Esophagus squamous epithelium (tissue), 4 donors: Measurements from ENCODE around the gene CTDP1.
"Not testable (repeated sequence)": the region's sequence is repeated elsewhere in the genome, so short reads cannot be mapped to it uniquely, and the experiment has no call there.

Experiments
- POLR2A ChIP-seq, 4 donors: fragments of 450-650 bp; IDR thresholded peaks; one replicate each; pipeline ENCODE4 v1.6.1; 2017; ENCODE audit warnings: antibody characterized with exemption in 4 of 4, mild to moderate bottlenecking in 4 of 4, moderate library complexity in 3 of 4
- TF ChIP-seq, protein P1 (sequence below), 6 experiments: fragments of 450-650 bp in 4 of 6; fragments of 200-600 bp in 2 of 6; sonication (generic) in 2 of 6; IDR thresholded peaks; one replicate each; pipeline ENCODE4 v1.5.1; 2016 to 2019; ENCODE audit warnings: antibody characterized with exemption in 6 of 6, mild to moderate bottlenecking in 4 of 6, moderate library complexity in 4 of 6

DNA sequence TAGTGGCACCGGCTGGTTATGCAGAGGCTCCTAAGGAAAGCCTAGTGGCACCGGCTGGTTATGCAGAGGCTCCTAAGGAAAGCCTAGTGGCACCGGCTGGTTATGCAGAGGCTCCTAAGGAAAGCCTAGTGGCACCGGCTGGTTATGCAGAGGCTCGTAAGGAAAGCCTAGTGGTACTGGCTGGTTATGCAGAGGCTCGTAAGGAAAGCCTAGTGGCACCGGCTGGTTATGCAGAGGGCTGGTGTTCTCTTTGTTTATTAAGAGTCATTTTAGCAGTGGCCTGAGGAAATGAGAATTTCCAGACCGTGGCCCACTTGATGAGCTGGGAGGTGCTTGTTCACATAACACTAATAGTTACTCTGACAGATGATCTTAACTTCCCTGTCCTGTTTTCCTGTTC, 73.3 kb downstream of the CTDP1 start:
- TF ChIP-seq, protein P1, sequence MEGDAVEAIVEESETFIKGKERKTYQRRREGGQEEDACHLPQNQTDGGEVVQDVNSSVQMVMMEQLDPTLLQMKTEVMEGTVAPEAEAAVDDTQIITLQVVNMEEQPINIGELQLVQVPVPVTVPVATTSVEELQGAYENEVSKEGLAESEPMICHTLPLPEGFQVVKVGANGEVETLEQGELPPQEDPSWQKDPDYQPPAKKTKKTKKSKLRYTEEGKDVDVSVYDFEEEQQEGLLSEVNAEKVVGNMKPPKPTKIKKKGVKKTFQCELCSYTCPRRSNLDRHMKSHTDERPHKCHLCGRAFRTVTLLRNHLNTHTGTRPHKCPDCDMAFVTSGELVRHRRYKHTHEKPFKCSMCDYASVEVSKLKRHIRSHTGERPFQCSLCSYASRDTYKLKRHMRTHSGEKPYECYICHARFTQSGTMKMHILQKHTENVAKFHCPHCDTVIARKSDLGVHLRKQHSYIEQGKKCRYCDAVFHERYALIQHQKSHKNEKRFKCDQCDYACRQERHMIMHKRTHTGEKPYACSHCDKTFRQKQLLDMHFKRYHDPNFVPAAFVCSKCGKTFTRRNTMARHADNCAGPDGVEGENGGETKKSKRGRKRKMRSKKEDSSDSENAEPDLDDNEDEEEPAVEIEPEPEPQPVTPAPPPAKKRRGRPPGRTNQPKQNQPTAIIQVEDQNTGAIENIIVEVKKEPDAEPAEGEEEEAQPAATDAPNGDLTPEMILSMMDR (IDR thresholded peaks at IDR 0.05) = not testable (repeated sequence)
- TF ChIP-seq POLR2A (IDR thresholded peaks at IDR 0.05) = not testable (repeated sequence)
